GM19324 (cell line): ENCODE results near the gene ARHGEF19.

ENCODE experiments used
- ATAC-seq: cut with Tn5 transposase; IDR thresholded peaks from one replicate; pipeline ENCODE4 v1.9.1; 2021; ENCODE audit warnings: mild to moderate bottlenecking, moderate library complexity; ENCODE audit not compliant: unreplicated experiment, low FRiP score

The ARHGEF19 gene

DNA sequence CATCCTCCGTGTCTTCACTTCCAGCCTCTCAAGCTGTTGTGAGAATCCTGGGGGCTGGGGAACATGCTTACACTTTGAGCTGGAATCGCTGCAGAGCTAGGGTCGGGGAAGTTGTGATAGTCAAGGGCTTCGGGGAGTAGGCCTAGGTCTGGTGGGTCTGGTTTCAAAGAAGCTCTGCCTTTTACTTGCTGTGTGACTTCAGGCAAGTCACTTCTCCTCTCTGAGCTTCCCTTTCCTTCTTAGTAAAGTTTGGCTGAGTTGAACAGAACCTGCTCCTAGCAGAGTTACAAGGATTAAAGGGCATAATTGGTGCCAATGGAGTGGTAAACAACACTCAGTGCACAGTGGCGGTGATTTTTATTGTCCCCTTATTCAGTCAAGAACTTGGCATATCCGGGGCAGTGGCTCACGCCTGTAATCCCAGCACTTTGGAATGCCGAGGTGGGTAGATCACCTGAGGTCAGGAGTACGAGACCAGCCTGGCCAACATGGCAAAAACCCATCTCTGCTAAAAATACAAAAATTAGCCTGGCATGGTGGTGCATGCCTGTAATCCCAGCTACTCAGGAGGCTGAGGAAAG is 25.7 kb downstream of the ARHGEF19 start:
- ATAC-seq = no peak

DNA sequence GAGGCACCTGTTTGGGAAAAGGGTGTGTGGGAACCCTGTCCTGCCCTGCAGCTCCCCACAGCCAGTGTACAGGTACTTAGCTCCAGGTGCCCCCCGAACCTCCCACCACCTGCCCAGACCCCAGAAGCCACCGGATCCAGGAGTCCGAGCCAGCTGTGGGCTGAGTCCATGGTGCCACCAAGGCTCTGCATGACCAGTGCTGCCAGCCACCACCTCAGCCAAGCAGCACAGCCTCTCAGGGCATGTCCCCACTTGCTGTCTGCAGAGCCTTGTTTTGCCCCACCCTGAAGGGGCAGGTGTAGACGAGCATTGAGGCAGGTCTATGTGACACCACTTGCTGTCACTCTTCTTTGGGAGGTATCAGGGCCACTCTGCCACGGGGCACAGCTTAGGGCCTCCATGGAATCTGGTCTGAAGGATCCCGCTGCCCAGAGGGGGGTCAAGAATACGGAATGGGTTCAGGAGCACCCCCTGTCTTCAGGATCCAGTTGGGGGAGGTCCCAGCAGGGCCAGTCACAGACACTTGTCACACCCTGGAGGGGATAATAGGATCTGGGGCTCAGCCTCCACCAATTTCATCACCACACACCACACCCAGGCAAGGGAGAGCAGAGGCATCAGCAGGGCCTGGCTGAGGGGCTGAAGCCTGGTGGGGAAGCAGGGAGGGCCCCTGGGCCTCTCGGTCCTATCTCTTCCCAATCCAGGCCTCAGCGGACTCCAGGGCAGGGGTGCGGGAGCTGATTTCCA is 27.7 kb downstream of the ARHGEF19 start:
- ATAC-seq = no peak

- ATAC-seq = no peak
These were observed 28.5 kb downstream of the ARHGEF19 start for GRCh38 chr1:16183765-16184556.

- ATAC-seq = no peak
These were observed 29.3 kb downstream of the ARHGEF19 start for GRCh38 chr1:16183179-16183578.

GRCh38 chr1:16181887-16182719 is 30.3 kb downstream of the ARHGEF19 start:
- ATAC-seq = no peak

DNA sequence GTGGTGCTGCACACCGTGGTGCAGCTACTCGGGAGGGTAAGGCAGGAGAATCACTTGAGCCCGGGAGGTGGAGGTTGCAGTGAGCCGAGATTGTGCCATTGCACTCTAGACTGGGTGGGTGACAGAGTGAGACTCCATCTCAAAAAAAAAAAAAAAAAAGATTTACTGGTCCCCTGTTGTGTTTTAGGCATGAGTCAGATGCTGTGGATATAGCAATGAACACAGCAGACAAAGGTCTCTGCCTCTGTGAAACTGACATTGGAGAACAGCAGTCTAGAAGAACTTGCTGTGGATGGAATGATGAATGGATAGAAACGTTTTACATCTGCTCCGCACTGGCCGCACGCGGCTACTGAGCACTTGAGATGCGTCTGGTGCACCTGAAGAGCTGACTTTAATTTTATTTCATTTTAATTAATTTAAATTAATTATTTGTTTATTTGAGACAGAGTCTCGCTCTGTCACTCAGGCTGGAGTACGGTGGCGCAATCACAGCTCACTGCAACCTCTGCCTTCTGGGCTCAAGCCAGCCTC is 32.1 kb downstream of the ARHGEF19 start:
- ATAC-seq = no peak

DNA sequence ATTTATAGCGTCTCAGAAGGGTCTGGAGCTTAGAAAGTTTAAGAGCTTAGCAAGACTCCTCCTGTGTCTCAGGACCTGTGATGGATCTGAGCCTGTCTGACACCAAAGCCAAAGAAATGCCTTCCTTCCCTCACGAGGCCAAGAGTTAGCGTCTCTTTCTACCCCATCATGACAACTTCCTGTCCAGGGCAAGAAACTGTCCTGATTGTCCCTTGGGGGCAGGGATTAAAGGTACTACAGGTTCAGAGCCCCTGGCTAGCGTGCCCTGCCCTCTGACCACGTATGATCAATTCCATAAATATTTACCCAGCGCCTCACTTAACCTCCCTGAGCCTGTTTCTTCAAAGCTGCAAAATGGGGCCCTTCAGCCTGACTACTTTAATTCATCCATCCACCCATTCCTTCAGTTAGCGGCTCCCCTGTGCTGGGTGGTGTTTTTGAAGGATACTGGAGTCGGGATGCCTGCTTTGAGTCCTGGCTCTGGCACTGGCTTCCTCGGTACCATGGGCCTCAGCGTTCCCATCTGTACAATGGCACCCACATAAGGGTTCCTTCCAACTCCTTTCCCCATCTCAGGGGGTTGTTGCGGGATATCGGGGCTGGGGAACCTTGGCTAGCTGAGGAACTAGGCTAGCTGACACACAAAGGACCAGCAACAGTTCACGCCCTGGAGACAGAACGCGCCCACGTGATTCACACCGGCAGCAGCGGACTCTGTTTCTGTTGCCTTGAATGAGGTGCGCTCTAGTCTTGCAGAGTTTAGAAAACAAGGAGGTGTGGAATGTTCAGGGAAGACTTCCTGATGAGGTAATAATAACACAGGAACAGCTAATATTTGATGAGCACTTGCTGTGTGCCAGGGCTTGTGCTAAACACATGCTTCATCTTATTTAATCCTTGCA is 33.6 kb downstream of the ARHGEF19 start:
- ATAC-seq = no peak

- no peak for ATAC-seq
These were observed 35.1 kb downstream of the ARHGEF19 start for GRCh38 chr1:16177306-16177705.

- ATAC-seq = no peak
These were observed 35.8 kb downstream of the ARHGEF19 start for GRCh38 chr1:16176653-16177052.

DNA sequence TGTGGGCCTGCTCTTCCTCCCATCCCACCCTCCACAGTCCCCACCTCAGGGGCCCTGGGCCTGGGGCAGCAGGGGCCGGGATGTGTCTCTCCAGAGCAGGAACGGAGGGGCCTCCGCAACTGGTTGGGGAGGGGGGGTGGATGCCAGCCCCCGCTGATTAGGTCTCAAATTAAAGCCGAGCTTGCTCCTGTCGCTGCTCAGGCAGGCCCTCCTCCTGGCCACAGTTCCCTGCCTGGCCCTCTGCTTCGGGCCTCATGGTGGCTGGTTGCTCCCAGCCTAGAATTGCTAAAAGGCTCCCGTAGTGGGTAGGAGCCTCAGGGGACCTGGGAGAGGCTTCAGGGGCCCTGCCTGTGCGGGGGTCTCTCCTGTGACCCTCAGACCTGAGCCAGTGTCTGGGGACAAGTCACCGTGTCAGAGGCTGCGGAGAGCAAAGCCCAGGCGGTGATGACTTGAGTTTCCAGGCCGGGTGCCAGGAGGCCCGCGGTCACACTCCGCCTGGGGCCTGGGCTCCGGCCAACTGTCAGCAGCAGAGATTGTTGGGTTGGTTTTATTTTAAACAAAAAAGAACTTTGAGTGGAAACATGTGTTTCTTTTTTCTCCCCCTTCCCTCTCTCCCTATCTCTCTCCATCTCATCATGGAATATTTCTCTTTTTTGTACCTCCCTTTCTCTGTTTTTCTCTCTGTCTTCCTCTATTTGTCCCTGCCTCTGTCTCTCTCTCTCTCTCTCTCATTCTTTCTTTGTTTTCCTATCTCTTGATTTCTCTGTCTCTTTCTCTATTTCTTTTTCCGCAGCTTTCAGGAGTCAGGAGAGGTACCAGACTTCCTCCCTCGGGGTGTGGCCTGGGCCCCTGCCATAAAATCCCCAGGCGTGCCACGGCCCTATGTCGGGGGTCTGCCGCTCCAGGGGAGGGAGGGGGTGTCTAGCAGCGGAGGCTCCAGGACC is 36.6 kb downstream of the ARHGEF19 start:
- no peak for ATAC-seq

DNA sequence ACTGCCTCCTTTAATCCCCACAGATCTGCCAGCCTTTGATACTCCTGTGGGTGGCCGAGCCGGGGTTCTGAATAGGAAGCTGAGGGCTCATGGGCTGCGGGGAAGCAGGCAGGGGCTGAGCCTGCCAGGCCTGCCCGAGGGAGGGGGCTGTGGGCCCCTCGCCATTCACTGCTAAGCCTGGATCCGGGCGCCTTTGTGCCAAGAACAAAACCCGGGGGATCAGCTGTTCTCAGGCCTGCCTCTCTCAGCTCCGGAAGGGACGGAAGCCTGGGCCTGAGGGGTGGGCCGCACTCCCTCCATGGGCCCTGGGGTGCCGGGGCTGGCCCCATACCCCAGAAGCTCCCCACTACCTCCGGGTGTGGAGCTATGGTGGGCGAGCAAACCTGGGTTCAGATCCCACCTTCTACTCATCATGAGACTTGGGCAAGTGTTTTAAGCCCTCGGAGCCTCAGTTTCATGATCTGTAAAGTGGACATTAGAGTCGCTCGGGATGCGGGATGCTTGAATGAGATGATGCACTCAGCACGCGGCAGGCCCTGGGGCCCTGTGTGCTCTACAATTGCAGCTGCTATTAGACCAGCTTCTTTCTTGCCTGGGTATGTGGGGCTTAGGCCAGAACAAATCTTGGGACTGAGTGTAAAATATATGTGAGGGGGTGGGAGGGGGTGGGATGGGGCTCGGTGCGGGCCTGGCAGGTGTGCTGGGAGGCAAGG is 37.4 kb downstream of the ARHGEF19 start:
- ATAC-seq = no peak

GRCh38 chr1:16174261-16174868 is 38.1 kb downstream of the ARHGEF19 start:
- ATAC-seq = no peak

DNA sequence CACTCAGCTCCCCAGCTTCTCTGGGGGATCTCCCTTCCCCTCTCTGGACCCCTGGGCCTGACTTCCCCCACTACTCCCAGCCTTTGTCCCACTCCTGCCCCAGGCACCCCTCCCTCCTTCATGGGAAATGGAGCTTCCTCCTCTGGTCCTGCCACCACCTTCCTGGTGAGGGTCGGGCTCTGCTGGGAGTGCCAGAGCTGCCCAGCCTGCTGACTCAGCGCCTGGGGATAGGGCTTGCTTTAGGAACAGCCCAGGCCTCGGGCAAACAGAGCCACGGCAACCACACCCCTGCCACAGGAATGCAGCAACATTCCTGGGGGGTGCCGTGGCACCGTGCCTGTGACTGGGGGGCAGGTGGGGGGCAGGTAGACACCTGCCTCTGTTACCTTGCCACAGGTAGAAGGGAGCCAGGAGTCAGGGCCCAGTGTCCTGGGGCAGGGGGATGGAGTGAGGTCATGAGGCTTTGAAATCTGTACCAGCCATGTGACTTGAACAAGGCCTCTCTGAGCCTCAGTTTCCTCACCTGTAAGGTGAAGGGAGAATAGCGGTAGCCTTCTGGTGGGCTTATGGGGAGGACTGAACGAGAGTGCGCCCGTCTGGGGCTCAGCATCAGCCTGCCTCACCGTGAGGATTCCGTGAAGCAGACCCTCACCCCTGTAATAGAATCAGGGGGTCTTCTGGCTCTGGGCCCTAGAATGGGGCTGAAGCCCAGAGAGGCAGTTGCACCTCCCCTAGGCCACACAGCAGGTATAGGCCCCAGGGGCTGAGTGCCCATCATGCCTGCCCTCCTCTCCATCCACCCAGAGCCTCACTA is 38.8 kb downstream of the ARHGEF19 start:
- no peak for ATAC-seq

GRCh38 chr1:16172964-16173446 is 39.4 kb downstream of the ARHGEF19 start:
- no peak for ATAC-seq

DNA sequence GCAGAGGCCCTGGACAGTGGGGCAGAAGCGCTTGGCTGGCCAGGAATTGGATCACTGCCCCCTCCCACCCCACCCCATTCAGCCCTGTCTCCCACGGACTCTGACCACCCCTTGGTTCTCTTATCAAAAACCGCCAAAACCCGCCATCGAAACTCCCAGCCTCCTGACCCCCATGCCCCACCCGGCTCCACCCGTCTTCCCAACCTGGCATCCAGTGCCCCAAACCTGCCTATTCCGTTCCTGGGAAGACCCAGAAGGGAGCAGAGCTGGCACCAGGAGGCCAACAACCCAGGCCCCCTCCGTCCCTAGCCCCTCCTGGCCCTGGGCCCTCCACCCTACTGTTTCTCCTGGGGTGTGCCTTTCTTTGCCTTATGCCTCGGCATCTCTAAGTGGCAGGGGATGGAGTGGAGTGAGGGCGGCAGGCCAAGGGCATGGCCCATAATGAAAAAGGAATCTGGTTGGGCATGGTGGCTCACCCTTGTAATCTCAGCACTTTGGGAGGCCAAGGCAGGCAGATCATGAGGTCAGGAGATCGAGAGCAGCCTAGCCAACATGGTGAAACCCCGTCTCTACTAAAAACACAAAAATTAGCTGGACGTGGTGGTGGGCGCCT is 40.1 kb downstream of the ARHGEF19 start:
- no peak for ATAC-seq
